T-helper 2 cell (primary cell): ENCODE measurements around the gene DHX35.
"Not testable (repeated sequence)": the region's sequence is repeated elsewhere in the genome, so short reads cannot be mapped to it uniquely, and the experiment has no call there.

Experiments
- DNase-seq, 5 experiments: peaks; one replicate each; pipeline versions ENCODE4 v3.0.0 to v3.0.0-alpha.2; 2012 to 2022

DHX35 gene

DNA sequence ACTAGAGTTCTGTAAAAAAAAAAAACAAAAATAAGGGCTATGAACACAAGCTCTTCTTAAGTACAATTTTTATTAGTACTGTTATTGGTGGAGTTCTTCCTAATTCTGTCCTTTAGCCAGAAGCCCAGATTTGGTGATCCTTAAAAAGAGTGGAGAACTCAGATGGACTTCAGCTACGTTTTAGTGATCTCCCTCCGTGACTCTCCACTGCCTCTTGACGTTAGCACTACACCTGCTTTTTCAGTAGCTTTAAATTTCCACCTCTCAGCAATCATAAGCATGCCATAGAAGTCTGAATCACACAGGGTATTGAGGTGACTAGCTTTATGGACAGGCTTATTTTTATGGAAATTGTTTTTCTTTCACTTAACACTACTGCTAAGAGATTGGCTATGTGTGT is 17.7 kb downstream of the DHX35 start:
- DNase-seq, result no peak

DNA sequence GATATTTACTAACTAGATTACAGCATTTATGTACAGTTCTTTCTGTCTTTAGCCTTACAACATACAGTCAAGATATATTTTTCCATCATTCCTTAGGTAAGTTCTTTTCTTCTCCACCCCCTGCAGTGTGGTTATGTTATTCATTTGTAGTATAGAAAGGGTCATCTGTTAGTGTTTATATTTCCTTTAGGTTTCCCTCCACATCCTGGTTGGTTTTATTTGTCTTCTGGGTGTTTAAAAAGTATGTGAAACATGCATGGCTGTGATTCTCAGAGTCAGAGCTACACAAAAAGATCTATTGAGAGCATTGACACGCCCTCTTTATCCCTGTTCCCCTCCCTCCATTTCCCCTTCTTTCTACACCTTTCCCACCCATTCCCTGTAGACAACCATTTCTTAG is 20.1 kb downstream of the DHX35 start:
- DNase-seq, result no peak

DNA sequence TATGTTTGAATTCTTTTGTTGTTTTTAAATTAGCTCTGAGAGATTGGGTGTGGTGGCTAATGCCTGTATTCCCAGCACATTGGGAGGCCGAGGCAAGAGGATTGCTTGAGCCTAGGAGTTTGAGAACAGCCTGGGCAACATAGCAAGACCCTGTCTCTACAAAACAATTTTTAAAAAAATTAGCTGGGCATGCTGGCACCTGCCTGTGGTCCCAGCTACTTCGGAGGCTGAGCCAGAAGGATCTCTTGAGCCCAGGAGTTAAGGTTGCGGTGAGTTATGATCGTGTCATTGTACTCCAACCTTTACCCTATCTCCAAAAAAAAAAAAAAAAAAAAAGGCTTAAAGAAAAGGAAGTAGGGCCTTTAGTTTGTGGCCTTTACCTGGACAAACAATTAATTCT is 22.9 kb downstream of the DHX35 start:
- no peak for DNase-seq

DNA sequence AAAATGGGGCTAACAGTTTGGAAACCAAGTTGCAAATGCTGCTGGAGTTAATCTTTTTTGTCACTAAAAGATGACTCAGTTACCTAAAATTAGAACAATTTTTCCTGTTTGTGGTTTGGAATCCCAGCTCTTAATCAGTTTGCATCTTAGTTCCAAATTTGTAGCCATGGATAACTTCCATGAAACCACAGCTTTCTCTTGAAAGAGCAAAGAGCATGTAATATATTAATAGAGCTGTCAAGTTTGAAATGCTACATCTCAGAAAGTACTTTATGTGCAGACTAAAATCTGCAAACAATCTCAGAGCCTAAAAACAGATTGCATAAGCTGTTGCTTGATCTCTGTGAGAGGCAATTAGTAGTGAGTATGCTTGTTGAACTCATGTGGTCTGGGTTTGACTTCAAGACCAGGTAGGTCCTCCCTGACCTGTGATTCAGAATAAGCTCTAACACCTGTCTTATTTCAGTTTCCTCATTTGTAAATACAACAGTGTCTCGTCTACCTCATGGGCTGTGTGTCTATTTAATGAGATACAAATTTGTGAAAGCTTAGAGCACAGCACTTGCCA is 23.5 kb downstream of the DHX35 start:
- DNase-seq, result no peak

- no peak for DNase-seq
Measured at GRCh38 chr20:38986663-38987062, 24.5 kb downstream of the DHX35 start.

DNA sequence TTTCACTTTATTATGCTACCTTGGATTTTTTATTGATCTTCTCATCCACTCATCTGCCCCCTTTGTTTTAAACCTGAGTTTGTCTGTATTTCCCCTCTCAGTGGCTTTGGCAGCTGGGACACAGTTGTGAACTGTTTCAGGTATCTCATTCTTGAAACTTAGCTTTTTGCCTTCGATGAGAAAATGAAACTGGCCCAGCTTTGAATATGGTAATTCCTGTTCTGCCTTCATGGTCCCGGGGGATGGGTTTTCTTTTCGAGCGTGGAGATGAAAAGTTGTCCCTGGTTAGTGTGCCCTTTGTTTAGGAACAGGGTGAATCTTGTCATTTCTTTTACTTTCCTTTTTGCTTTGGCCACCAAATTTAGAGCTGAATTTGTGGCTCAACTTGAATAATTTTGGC is 25.6 kb downstream of the DHX35 start:
- no peak for DNase-seq

DNA sequence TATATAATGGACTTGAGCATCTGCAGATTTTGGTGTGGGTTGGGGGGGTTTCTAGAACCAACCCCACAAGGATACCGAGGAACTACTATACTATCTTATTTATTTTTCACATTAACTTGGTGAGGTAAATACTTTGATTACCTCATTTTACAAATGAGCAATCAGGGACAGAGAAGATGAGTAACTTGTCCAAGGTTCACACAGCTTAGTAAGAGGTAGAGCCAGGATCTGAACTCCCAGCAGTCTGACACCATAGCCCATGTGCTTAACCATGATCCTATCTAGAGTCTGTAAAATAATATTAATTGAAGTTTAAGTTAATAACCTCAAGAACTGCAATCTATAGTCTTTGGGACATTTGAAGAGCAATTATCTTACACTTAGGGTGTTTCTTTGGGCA is 28.6 kb downstream of the DHX35 start:
- no peak for DNase-seq

DNA sequence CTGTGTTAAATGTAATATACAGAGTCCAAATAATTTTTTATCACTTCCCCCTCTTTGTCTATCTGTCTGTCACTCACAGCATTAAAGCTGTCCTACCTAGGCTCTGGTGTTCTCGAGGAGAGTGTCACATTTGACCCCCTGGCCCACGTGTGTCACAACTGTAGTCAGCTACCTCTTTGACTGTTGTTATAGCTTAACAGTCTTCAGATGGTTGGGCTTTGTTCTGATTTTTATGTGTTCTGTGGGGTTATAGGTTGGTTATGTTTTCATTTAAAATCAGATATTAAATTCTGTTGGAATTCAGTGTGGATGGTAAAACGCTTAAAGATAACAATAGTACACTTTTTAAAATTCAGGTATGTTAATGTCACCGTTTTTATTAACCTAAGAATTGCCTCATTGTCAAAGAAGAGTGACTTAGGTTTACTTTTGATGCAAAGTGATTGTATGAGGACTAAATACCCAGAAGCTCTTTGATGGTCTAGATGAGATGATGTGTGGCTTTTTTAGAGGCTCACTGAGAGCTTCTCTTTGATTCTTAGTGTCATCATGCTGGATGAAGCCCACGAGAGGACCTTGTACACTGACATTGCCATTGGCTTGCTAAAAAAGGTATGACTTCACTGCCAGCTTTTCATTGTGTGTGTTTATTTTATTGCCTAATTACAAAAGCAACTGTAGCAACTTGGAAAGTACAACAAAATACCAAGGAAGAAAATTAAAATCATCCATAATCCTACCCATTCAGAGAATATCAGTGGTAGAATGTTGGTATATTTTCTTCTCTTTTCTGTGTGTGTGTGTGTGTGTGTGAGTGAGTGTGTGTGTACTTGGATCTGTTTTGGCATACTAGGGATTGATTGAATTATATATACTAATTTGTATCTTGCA is 29.9 kb downstream of the DHX35 start:
- no peak for DNase-seq

- no peak for DNase-seq
Measured at GRCh38 chr20:38995536-38996044, 33.4 kb downstream of the DHX35 start.

DNA sequence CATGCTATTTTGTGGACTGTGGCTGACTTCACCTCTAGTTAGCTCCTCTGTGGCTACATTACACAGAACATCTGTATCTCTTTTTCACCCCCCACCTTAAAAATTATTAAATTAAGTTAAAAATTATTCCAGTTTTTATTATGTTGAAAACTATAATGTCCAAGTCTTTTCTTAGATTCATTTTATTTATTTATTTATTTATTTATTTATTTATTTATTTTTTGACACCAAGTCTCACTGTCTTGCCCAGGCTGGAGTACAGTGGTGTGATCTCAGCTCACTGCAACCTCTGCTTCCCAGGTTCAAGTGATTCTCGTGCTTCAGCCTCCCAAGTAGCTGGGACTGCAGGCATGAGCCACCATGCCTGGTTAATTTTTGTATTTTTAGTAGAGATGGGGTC is 34.7 kb downstream of the DHX35 start:
- DNase-seq, result not testable (repeated sequence)

- DNase-seq, result peak in 2 of 5 experiments; percentile 30 to 71
Measured at GRCh38 chr20:38997622-38998021, 35.5 kb downstream of the DHX35 start.

- peak in 1 of 5 experiments; percentile 48 for DNase-seq
Measured at GRCh38 chr20:38999217-38999616, 37.1 kb downstream of the DHX35 start.

- DNase-seq, result no peak
Measured at GRCh38 chr20:38999965-39000910, 38.1 kb downstream of the DHX35 start.

GRCh38 chr20:39004508-39004907 is 42.4 kb downstream of the DHX35 start:
- peak in 1 of 5 experiments; percentile 9 for DNase-seq

- no peak for DNase-seq
Measured at GRCh38 chr20:39009348-39009747, 47.2 kb downstream of the DHX35 start.

DNA sequence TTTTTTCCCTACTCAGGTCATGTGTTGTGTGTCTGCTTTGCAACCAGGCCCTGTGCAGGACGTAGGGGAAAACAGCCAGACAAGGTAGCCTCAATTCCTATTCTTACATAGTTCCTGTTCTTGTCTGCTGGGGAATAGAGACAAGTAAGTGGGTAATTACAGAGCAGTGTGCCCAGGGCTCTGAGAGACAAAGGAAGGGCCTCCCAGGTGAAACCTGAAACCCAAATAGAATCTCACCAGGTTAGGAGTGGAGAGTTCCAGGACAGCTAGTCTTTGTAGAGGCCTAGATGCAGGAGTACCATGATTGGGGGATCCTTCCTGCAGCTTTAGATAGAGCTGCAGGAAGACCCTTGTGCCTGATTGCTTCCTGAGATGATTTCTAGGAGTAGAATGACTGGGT is 48.4 kb downstream of the DHX35 start:
- DNase-seq, result no peak

DNA sequence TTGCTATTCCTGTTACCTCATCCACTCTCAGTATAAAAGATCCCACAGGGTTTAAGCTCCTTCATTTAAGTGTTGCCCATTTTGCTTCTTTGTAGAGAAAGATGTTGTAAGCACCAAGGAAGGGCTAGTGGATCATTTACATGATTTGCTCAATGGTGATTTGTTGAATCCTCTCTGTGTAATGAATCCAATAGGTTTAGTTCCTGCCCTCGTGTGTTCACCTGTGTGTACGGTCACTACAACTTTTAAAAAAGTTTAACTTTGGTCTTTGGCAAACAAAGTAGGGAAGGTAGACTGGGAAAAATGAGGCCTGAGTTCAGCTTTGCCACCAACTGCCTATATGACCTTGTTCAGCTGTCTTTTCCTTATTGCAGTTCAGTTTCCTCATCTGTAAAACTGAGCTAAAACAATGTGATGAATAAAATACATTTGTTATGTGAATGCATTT is 51.5 kb downstream of the DHX35 start:
- DNase-seq, result no peak

GRCh38 chr20:39016041-39016440 is 53.9 kb downstream of the DHX35 start:
- DNase-seq, result no peak

DNA sequence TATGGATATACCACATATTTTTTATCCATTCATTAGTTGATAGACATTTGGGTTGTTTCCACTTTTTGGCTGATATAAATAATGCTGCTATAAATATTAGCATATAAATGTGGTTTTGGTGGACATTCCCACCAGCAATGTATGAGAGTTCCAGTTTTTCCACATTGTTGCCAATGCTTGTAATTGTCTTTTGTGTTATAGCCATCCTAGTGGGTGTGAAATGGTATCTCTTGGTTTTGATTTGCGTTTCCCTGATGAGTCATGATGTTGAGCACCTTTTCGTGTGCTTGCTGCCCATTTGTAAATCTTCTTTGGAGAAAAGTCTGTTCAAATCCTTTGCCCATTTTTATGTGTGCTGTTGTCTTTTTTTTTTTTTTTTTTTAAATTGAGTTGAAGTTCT is 54.4 kb downstream of the DHX35 start:
- DNase-seq, result no peak

GRCh38 chr20:39019027-39019426 is 56.9 kb downstream of the DHX35 start:
- DNase-seq, result no peak

DNA sequence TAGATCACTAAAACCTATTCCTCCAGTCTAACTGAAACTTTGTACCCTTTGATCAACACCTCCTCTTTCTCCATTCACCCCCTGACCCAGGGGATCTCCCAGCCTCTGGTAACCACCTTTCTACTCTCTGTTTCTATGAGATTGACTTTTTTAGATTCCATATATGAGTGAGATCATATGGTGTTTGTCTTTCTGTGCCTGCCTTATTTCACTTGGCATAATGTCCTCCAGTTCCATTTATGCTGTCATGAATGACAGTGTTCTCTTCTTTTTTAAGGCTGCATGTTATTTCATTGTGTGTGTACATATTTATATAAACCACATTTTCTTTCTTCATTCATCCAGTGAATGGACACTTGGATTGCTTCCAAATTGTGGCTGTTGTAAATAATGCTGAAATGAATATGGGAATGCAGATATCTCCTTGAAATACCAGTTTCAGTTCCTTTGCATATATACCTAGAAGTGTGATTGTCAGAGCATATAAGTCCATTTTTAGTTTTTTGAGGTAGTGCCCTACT is 57.7 kb downstream of the DHX35 start:
- peak in 2 of 5 experiments; percentile 8 to 71 for DNase-seq

DNA sequence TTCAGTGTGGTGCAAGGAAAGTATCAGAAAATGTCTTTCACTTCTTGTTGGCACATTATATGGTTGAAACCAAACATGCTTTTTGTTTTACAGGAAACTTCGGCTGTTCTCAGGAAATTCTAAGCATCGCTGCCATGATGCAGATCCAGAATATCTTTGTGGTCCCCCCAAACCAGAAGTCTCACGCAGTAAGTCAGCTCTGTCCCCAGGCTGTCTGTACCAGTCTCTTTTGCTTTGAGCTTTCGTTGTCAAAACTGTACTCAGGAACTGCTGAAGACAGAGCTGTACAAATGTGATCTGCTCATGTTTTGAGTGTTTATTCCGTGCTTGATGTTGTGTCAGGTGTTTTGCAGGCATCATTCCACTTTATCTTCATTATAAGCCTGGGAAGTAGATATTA is 59.6 kb downstream of the DHX35 start:
- DNase-seq, result peak in 1 of 5 experiments; percentile 88

- peak in 1 of 5 experiments; percentile 77 for DNase-seq
Measured at GRCh38 chr20:39025883-39026282, 63.7 kb downstream of the DHX35 start.
